K562 (cell line): Measurements from ENCODE around the gene RTL10. TPM values are rescaled to one million over a fixed set of nuclear protein-coding genes. Genes with fewer than 3 reads are reported as not detected.

Experiments
- ATAC-seq: fragments of 200-7000 bp; cut with Tn5 transposase; 3 replicates; pipeline ENCODE4 v1.9.1; 2020; ENCODE audit warnings: moderate library complexity
- BruUV-seq: library from RNA; stranded (reverse); fragments of 400-500 nt; replicated peaks from 2 replicates; lab custom pipeline; 2021; lab: Mats Ljungman, UMichigan
- CTCF ChIA-PET: fragments of 300-600 bp; formaldehyde crosslinking; extraction: SDS; loops from one replicate; lab custom pipeline; 2021; ENCODE audit warnings: low intra/inter-chr PET ratio; lab: Yijun Ruan, JAX
- POLR2A ChIA-PET: fragments of 300-600, 350-650 bp; sonication (Branson Sonifier 250); formaldehyde crosslinking; extraction: SDS; loops from one replicate; lab custom pipeline; 2021; ENCODE audit warnings: antibody characterized with exemption, inconsistent platforms; lab: Yijun Ruan, JAX
- DNase-seq, 4 experiments: peaks; one replicate each; pipeline versions ENCODE4 v3.0.0 to v3.0.0-alpha.2; 2011 to 2018; ENCODE audit warnings: low spot score in 3 of 4, mixed read lengths in 3 of 4; ENCODE audit errors: extremely low read depth in 1 of 4
- FAIRE-seq: peaks from 2 replicates; lab custom pipeline; 2011; peaks lifted over from hg19 to GRCh38; lab: Jason Lieb, UNC
- H2AFZ ChIP-seq: 2 replicates; pipeline ENCODE4 v1.6.0; 2011; ENCODE audit warnings: low read depth, low read length, control low read depth, inconsistent platforms
- H3K27ac ChIP-seq: fragments of 200-600 bp; 3 replicates; pipeline ENCODE4 v1.8.0; 2011; ENCODE audit warnings: low read depth, mild to moderate bottlenecking, control low read depth, inconsistent platforms, low read length, moderate library complexity, mixed read lengths; ENCODE audit errors: extremely low read depth
- H3K27me3 ChIP-seq, 2 experiments: fragments of 300-600 bp in 1 of 2; 2 replicates in 1 of 2; 3 replicates in 1 of 2; pipeline versions ENCODE4 v1.6.0 to v1.8.0; 2011; ENCODE audit warnings: inconsistent platforms in 2 of 2, low read length in 2 of 2, mild to moderate bottlenecking in 1 of 2, mixed read lengths in 1 of 2, moderate library complexity in 1 of 2; ENCODE audit not compliant: control insufficient read depth in 2 of 2, insufficient read depth in 2 of 2
- H3K36me3 ChIP-seq: fragments of 300-600 bp; 3 replicates; pipeline ENCODE4 v1.8.0; 2011; ENCODE audit warnings: mild to moderate bottlenecking, low read length, inconsistent platforms; ENCODE audit not compliant: control insufficient read depth, insufficient read depth
- H3K4me1 ChIP-seq, 2 experiments: fragments of 200-600 bp in 1 of 2; replicated peaks in 1 of 2; 2 replicates in 1 of 2; 3 replicates in 1 of 2; pipeline versions ENCODE4 v1.5.1 to v1.8.0; 2011; ENCODE audit warnings: inconsistent platforms in 2 of 2, low read length in 2 of 2, mild to moderate bottlenecking in 1 of 2, mixed read lengths in 1 of 2, moderate library complexity in 1 of 2; ENCODE audit not compliant: control insufficient read depth in 2 of 2, insufficient read depth in 2 of 2
- H3K4me2 ChIP-seq: 2 replicates; pipeline ENCODE4 v1.6.1; 2011; ENCODE audit warnings: low read length, control low read depth, inconsistent platforms, mixed read lengths; ENCODE audit not compliant: insufficient read depth
- H3K4me3 ChIP-seq: fragments of 200-600 bp; sonication (generic), shearing (Covaris generic); 2 replicates; pipeline ENCODE4 v1.5.1; 2016; ENCODE audit warnings: control low read depth, inconsistent platforms
- H3K79me2 ChIP-seq: fragments of 200-600 bp; 3 replicates; pipeline ENCODE4 v1.8.0; 2011; ENCODE audit warnings: low read length, inconsistent platforms; ENCODE audit not compliant: control insufficient read depth, insufficient read depth
- H3K9ac ChIP-seq, 2 experiments: 2 replicates each; pipeline versions ENCODE4 v1.6.0 to v1.6.1; 2011; ENCODE audit warnings: low read depth in 2 of 2, low read length in 2 of 2, control low read depth in 1 of 2, inconsistent platforms in 1 of 2, mild to moderate bottlenecking in 1 of 2, mixed read lengths in 1 of 2; ENCODE audit not compliant: insufficient read depth in 1 of 2
- H3K9me1 ChIP-seq: one replicate; pipeline ENCODE4 v1.6.0; 2011; ENCODE audit warnings: inconsistent platforms, mild to moderate bottlenecking, low read length, moderate library complexity; ENCODE audit not compliant: control insufficient read depth, insufficient read depth
- H3K9me3 ChIP-seq: replicated peaks from 2 replicates; pipeline ENCODE4 v1.5.1; 2011; ENCODE audit warnings: low read depth, low read length, inconsistent platforms; ENCODE audit not compliant: control insufficient read depth, insufficient read depth
- H4K20me1 ChIP-seq: replicated peaks from 2 replicates; pipeline ENCODE4 v1.6.1; 2011; ENCODE audit warnings: low read length, inconsistent platforms, mixed read lengths; ENCODE audit not compliant: control insufficient read depth, insufficient read depth
- DNMT1 ChIP-seq: fragments of 450-650 bp; IDR thresholded peaks from 2 replicates; pipeline ENCODE4 v1.6.1; 2016; ENCODE audit warnings: antibody characterized with exemption, mild to moderate bottlenecking
- E2F3 ChIP-seq: fragments of 250-450 bp; sonication (Bioruptor Pico); IDR thresholded peaks from 2 replicates; pipeline ENCODE4 v1.4.0; 2020; ENCODE audit warnings: mild to moderate bottlenecking
- FOXJ2 ChIP-seq: fragments of 200-800 bp; sonication (Bioruptor generic); IDR thresholded peaks from 2 replicates; pipeline ENCODE4 v1.6.1; 2016; ENCODE audit warnings: missing genetic modification characterization, missing compliant biosample characterization
- GABPB2 ChIP-seq: fragments of 250-450 bp; sonication (Bioruptor Pico); conservative IDR thresholded peaks from 2 replicates; pipeline ENCODE4 v1.5.1; 2021; ENCODE audit warnings: mild to moderate bottlenecking
- HDAC1 ChIP-seq, 2 experiments: fragments of 450-650 bp; IDR thresholded peaks; 2 replicates each; pipeline ENCODE4 v1.6.1; 2016 to 2017; ENCODE audit warnings: inconsistent platforms in 1 of 2, mild to moderate bottlenecking in 1 of 2, moderate library complexity in 1 of 2
- RBM34 ChIP-seq: fragments of 200-400 bp; formaldehyde crosslinking; IDR thresholded peaks from 2 replicates; pipeline ENCODE4 v1.6.1; 2018; ENCODE audit warnings: low read length, borderline replicate concordance; ENCODE audit not compliant: insufficient read depth
- RCOR1 ChIP-seq, 2 experiments: IDR thresholded peaks; 2 replicates each; pipeline ENCODE4 v1.6.1; 2012; ENCODE audit warnings: low read depth in 2 of 2, low read length in 2 of 2, borderline replicate concordance in 1 of 2, improper control_type of control experiment in 1 of 2
- RFX1 ChIP-seq: fragments of 450-650 bp; IDR thresholded peaks from 2 replicates; pipeline ENCODE4 v1.6.1; 2016; ENCODE audit warnings: mild to moderate bottlenecking, moderate library complexity
- SRSF3 ChIP-seq: fragments of 200-400 bp; formaldehyde crosslinking; IDR thresholded peaks from 2 replicates; pipeline ENCODE4 v1.6.1; 2016; ENCODE audit warnings: mild to moderate bottlenecking, low read length, moderate library complexity; ENCODE audit not compliant: insufficient read depth
- ZFX ChIP-seq: sonication (generic); formaldehyde crosslinking; IDR thresholded peaks from 2 replicates; pipeline ENCODE4 v1.8.0; 2022; ENCODE audit warnings: mild to moderate bottlenecking, missing genetic modification reagents, moderate library complexity
- WGBS: fragments of 100-300 bp; shearing (Covaris generic); methylation state at CpG from one replicate; pipeline ENCODE4 v1.1.6; 2016; ENCODE audit warnings: low coverage, mixed read lengths; ENCODE audit not compliant: insufficient coverage; ENCODE audit errors: missing lambda C conversion rate; 5-methylcytosine and 5-hydroxymethylcytosine counted together
- in situ Hi-C: fragments of 300-500 bp; cut with MboI; formaldehyde crosslinking; loops from 4 replicates; pipeline ENCODE4 v1.15.0; 2018; ENCODE audit warnings: inconsistent platforms, mixed read lengths
- intact Hi-C: fragments of 100-400 bp; cut with micrococcal nuclease; formaldehyde crosslinking; loops from 2 replicates; pipeline ENCODE4 v1.14.2; 2022
- polyA plus RNA-seq, 8 experiments: library from polyadenylated mRNA; depleted of rRNA in 4 of 8; stranded (reverse) in 5 of 8; unstranded in 3 of 8; fragments of >200 nt; fragmentation: Nextera tagmentation in 2 of 8; fragmentation: Illumina TruSeq in 1 of 8; extraction: Ambion mirVana in 2 of 8; extraction: Trizol in 1 of 8; gene quantifications; 2 replicates each; pipeline versions ENCODE4 v1.2.1 to v1.2.3, GENCODE V29; 2011 to 2014; ENCODE audit warnings: inconsistent platforms in 1 of 8, missing spikeins in 1 of 8
- total RNA-seq, 7 experiments: library from RNA; depleted of rRNA in 6 of 7; stranded (reverse); fragments of >200 nt in 6 of 7; fragmentation: Illumina TruSeq in 2 of 7; extraction: Trizol in 2 of 7; gene quantifications; 2 replicates each; pipeline versions ENCODE4 v1.2.1 to v1.2.3, GENCODE V29; 2011 to 2021; ENCODE audit warnings: low replicate concordance in 1 of 7
- TF ChIP-seq, protein P1 (sequence below): fragments of 200-800 bp; sonication (Bioruptor generic); IDR thresholded peaks from 2 replicates; pipeline ENCODE4 v1.6.1; 2017; ENCODE audit warnings: missing genetic modification characterization, missing compliant biosample characterization
- TF ChIP-seq, protein P2 (sequence below): fragments of 250-450 bp; sonication (Bioruptor Pico); IDR thresholded peaks from 2 replicates; pipeline ENCODE4 v1.4.0; 2020
- TF ChIP-seq, protein P3 (sequence below), 3 experiments: IDR thresholded peaks in 2 of 3; conservative IDR thresholded peaks in 1 of 3; 2 replicates each; pipeline ENCODE4 v1.5.1; 2011 to 2012; ENCODE audit warnings: low read length in 3 of 3, mild to moderate bottlenecking in 3 of 3, control low read depth in 2 of 3, improper control_type of control experiment in 1 of 3, inconsistent platforms in 1 of 3, low read depth in 1 of 3, mixed read lengths in 1 of 3, moderate library complexity in 1 of 3; ENCODE audit not compliant: insufficient read depth in 2 of 3
- TF ChIP-seq, protein P4 (sequence below), 2 experiments: IDR thresholded peaks; 2 replicates each; pipeline ENCODE4 v1.6.1; 2012; ENCODE audit warnings: improper control_type of control experiment in 2 of 2, low read depth in 2 of 2, low read length in 2 of 2, borderline replicate concordance in 1 of 2

RTL10 gene
- total and polyA plus RNA-seq, 9 of the 15 experiments (the other 6 are each of a cell fraction or from before 2014, with no cell fraction given) = 19.8 to 75.5 (median 32.5) TPM

DNA sequence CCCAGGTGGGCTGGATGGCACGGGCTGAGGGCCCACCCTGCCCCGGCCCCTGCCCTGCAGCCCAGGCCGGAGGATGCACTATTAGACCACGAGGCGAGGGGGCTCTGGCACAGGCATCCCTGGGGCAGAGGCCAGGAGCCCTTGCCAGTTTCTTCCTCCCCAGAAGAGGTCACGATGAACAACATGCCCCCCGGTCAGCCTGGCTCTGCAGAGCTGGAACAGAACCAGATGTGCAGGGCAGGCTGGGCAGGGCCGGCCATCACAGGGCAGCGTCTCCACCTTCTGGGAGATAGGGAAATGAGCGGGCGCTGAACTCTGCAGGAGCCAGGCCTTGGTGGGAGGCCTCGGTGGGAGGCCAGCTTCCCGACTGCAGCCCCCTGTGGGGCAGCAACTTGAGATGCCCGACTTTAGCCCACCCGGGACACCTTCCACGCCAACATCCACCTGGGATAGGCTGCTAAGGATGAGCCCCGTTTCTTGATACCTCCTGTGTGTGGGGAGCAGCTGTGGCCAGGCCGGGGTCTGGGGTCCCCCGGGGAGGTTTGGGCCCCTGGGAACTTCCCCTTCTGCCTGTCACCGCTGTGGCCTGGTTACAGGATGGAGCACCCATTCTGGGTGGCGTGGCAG, 21.8 kb upstream of the RTL10 start:
- FAIRE-seq (no peak), ATAC-seq (0 out of 3 replicates have a peak, but pooled peaks have one; percentile 2), DNase-seq (no peak)
- Histone ChIP-seq H3K27me3 (peaks cover 0 to 12% of the 10 kb centered on the region in 2 experiments; a peak in 2 of 5 replicates), H4K20me1 (peaks cover 25% of the 10 kb centered on the region), H3K9ac (peak overlapping the region in 1 of 2 experiments; percentile 79; a peak in 2 of 4 replicates), H3K4me1 (peaks cover 12 to 92% of the 10 kb centered on the region in 2 experiments), H2AFZ (no peak overlapping the region), H3K9me1 (no peaks in the 10 kb centered on the region), H3K9me3 (no peaks in the 10 kb centered on the region), H3K36me3 (no peaks in the 10 kb centered on the region), H3K79me2 (no peaks in the 10 kb centered on the region), H3K4me2 (no peak overlapping the region), H3K4me3 (no peak overlapping the region), H3K27ac (no peak overlapping the region)
- no TSS peak for BruUV-seq
- CTCF ChIA-PET = interaction anchor here (0.6 kb wide), 1 partner anchor 80 kb away, joined by 5 read pairs; no protein-coding TSS in a partner anchor
- POLR2A ChIA-PET = interaction anchor here (0.6 to 4.4 kb wide), 6 partner anchors 11 to 233 kb away, joined by 3 to 26 read pairs (median 4); no protein-coding TSS in a partner anchor
- WGBS = 57% methylated on average over 21 of the region's 21 CpGs
- intact Hi-C loops = no loop called here
- in situ Hi-C loops = no loop called here
- TF ChIP-seq RFX1 (no peak), RCOR1 (IDR thresholded peaks at IDR 0.05; ENCODE audit: borderline replicate concordance in 1 of 2, low read depth in 2 of 2, low read length in 2 of 2) (no peak), GABPB2 (no peak), RBM34 (no peak), HDAC1 (IDR thresholded peaks at IDR 0.05) (no peak), ZFX (no peak), FOXJ2 (tag) (no peak), DNMT1 (no peak), E2F3 (CRISPR knock-in tag) (0 out of 2 replicates have a peak, but pooled peaks have one; percentile 8), SRSF3 (0 out of 2 replicates have a peak, but pooled peaks have one; percentile 72)
- TF ChIP-seq, protein P1, sequence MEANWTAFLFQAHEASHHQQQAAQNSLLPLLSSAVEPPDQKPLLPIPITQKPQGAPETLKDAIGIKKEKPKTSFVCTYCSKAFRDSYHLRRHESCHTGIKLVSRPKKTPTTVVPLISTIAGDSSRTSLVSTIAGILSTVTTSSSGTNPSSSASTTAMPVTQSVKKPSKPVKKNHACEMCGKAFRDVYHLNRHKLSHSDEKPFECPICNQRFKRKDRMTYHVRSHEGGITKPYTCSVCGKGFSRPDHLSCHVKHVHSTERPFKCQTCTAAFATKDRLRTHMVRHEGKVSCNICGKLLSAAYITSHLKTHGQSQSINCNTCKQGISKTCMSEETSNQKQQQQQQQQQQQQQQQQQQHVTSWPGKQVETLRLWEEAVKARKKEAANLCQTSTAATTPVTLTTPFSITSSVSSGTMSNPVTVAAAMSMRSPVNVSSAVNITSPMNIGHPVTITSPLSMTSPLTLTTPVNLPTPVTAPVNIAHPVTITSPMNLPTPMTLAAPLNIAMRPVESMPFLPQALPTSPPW (CRISPR knock-in tag) = no peak
- TF ChIP-seq, protein P2, sequence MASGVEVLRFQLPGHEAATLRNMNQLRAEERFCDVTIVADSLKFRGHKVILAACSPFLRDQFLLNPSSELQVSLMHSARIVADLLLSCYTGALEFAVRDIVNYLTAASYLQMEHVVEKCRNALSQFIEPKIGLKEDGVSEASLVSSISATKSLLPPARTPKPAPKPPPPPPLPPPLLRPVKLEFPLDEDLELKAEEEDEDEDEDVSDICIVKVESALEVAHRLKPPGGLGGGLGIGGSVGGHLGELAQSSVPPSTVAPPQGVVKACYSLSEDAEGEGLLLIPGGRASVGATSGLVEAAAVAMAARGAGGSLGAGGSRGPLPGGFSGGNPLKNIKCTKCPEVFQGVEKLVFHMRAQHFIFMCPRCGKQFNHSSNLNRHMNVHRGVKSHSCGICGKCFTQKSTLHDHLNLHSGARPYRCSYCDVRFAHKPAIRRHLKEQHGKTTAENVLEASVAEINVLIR = no peak
- TF ChIP-seq, protein P3, sequence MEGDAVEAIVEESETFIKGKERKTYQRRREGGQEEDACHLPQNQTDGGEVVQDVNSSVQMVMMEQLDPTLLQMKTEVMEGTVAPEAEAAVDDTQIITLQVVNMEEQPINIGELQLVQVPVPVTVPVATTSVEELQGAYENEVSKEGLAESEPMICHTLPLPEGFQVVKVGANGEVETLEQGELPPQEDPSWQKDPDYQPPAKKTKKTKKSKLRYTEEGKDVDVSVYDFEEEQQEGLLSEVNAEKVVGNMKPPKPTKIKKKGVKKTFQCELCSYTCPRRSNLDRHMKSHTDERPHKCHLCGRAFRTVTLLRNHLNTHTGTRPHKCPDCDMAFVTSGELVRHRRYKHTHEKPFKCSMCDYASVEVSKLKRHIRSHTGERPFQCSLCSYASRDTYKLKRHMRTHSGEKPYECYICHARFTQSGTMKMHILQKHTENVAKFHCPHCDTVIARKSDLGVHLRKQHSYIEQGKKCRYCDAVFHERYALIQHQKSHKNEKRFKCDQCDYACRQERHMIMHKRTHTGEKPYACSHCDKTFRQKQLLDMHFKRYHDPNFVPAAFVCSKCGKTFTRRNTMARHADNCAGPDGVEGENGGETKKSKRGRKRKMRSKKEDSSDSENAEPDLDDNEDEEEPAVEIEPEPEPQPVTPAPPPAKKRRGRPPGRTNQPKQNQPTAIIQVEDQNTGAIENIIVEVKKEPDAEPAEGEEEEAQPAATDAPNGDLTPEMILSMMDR (IDR thresholded peaks at IDR 0.05 in 2 of 3, conservative IDR thresholded peaks at IDR 0.05 in 1 of 3; ENCODE audit: insufficient read depth in 2 of 3, low read depth in 1 of 3, low read length in 3 of 3) = peak in 2 of 3 experiments; percentile 27 to 47; a peak in 3 of 6 replicates
- TF ChIP-seq, protein P4, sequence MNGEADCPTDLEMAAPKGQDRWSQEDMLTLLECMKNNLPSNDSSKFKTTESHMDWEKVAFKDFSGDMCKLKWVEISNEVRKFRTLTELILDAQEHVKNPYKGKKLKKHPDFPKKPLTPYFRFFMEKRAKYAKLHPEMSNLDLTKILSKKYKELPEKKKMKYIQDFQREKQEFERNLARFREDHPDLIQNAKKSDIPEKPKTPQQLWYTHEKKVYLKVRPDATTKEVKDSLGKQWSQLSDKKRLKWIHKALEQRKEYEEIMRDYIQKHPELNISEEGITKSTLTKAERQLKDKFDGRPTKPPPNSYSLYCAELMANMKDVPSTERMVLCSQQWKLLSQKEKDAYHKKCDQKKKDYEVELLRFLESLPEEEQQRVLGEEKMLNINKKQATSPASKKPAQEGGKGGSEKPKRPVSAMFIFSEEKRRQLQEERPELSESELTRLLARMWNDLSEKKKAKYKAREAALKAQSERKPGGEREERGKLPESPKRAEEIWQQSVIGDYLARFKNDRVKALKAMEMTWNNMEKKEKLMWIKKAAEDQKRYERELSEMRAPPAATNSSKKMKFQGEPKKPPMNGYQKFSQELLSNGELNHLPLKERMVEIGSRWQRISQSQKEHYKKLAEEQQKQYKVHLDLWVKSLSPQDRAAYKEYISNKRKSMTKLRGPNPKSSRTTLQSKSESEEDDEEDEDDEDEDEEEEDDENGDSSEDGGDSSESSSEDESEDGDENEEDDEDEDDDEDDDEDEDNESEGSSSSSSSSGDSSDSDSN (IDR thresholded peaks at IDR 0.05; ENCODE audit: borderline replicate concordance in 1 of 2, low read depth in 2 of 2, low read length in 2 of 2) = no peak
